ENCODE measurements around the gene CADM3. TPM values are rescaled to one million over a fixed set of nuclear protein-coding genes. Genes with fewer than 3 reads are reported as not detected.

The CADM3 gene
- total and polyA plus RNA-seq, 12 donors = 0.83 to 7.8 (median 2.8) TPM; not detected in 1

- Histone ChIP-seq H3K4me3 (no peak overlapping the region), H3K27me3 (peaks cover 19% of the 10 kb centered on the region), H3K36me3 (replicated peaks in 1 of 2) (no peaks in the 10 kb centered on the region), H3K9me3 (replicated peaks in 1 of 3) (no peaks in the 10 kb centered on the region), H3K4me1 (replicated peaks in 1 of 2) (no peaks in the 10 kb centered on the region), H3K27ac (no peak overlapping the region)
- DNase-seq = no peak
- 46 to 58% (median 48%) methylated on average over 4 of the region's 4 CpGs for WGBS, 4 donors
- TF ChIP-seq CTCF (IDR thresholded peaks at IDR 0.05) = no peak
- TF ChIP-seq POLR2A (IDR thresholded peaks at IDR 0.05) = no peak
- intact Hi-C loops (cut with DNase I) = no loop called here
Measured at GRCh38 chr1:159168043-159168442, 3.4 kb upstream of the CADM3 start.

- H3K27ac ChIP-seq = no peak overlapping the region
- no peak for DNase-seq
- 61 to 71% (median 66%) methylated on average over 5 of the region's 5 CpGs for WGBS, 4 donors
- no peaks in the 10 kb centered on the region for H3K9me3 ChIP-seq (replicated peaks in 1 of 3)
- intact Hi-C loops (cut with DNase I) = no loop called here
- H3K36me3 ChIP-seq (replicated peaks in 1 of 2) = no peaks in the 10 kb centered on the region
- TF ChIP-seq CTCF (IDR thresholded peaks at IDR 0.05) = no peak
- TF ChIP-seq POLR2A (IDR thresholded peaks at IDR 0.05) = no peak
- no peaks in the 10 kb centered on the region for H3K4me1 ChIP-seq (replicated peaks in 1 of 2)
- no peak overlapping the region for H3K4me3 ChIP-seq
- peaks cover 27% of the 10 kb centered on the region for H3K27me3 ChIP-seq
Measured at GRCh38 chr1:159170639-159171038, 776 bp upstream of the CADM3 start.

- Histone ChIP-seq H3K9me3 (replicated peaks in 1 of 3) (no peaks in the 10 kb centered on the region), H3K27ac (no peak overlapping the region), H3K36me3 (replicated peaks in 1 of 2) (no peaks in the 10 kb centered on the region), H3K4me1 (replicated peaks in 1 of 2) (no peaks in the 10 kb centered on the region), H3K4me3 (peak overlapping the region in 1 of 4 donors; percentile 34), H3K27me3 (peaks cover 27% of the 10 kb centered on the region)
- intact Hi-C loops (cut with DNase I) = no loop called here
- TF ChIP-seq POLR2A (IDR thresholded peaks at IDR 0.05) = no peak
- no peak for DNase-seq
- 0 to 3% (median 1%) methylated on average over 7 to 49 of the region's 49 CpGs for WGBS, 4 donors
Measured at GRCh38 chr1:159171688-159172501, 480 bp downstream of the CADM3 start.

- H3K4me1 ChIP-seq (replicated peaks in 1 of 2) = no peaks in the 10 kb centered on the region
- H3K36me3 ChIP-seq (replicated peaks in 1 of 2) = no peaks in the 10 kb centered on the region
- H3K27ac ChIP-seq = no peak overlapping the region
- DNase-seq = no peak
- H3K9me3 ChIP-seq (replicated peaks in 1 of 3) = no peaks in the 10 kb centered on the region
- no peak overlapping the region for H3K4me3 ChIP-seq
- intact Hi-C loops (cut with DNase I) = no loop called here
- WGBS, 4 donors = 1 to 4% (median 1%) methylated on average over 13 to 17 of the region's 17 CpGs
- peaks cover 27% of the 10 kb centered on the region for H3K27me3 ChIP-seq
- TF ChIP-seq POLR2A (IDR thresholded peaks at IDR 0.05) (no peak), CTCF (IDR thresholded peaks at IDR 0.05) (no peak)
Measured at GRCh38 chr1:159172614-159173291, 1.3 kb downstream of the CADM3 start.

Measured in adrenal gland (tissue), 12 donors.